Measurements from ENCODE around the gene UQCC5.

UQCC5 gene

DNA sequence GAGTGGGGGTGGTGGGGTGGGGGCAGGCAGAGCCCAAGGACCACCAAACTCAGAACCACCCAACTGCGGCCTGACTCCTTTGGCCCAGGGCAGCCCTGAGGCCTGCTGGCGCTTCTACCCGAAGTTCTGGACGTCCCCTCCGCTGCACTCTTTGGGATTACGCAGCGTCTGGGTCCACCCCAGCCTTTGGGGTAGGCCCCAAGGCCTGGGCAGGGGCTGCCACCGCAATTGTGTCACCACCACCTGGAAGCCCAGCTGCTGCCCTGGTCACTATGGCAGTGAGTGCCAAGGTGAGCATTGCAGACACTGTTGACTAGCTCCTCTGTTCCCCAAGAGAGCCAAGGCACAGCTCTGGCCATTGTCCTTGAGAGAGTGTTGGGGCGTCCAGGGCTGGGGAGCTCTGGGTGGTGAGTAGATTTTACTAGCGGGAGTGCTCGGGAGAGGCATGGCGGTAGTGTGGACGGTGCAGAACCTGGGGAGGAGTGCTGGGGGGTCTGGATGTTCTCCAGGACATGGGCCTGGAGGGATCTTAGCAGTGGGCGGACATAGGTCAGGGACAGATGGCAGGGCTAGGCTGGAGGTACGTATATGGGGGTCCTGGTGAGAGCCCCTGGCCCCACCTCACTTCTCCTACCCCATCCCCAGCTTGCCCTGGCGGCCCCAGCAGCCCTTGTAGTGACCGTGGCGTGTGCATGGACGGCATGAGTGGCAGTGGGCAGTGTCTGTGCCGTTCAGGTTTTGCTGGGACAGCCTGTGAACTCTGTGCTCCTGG lies 15.5 kb upstream of the UQCC5 start:
- no peak overlapping the region for H3K4me2 ChIP-seq
- TF ChIP-seq CTCF (conservative IDR thresholded peaks at IDR 0.05; ENCODE audit: low read depth, low read length) = no peak
- H3K79me2 ChIP-seq (ENCODE audit: insufficient read depth, low read depth) = no peaks in the 10 kb centered on the region
- H2AFZ ChIP-seq (ENCODE audit: low read depth) = no peak overlapping the region
- no peak overlapping the region for H3K9ac ChIP-seq
- H3K27ac ChIP-seq = no peak overlapping the region
- no peaks in the 10 kb centered on the region for H3K27me3 ChIP-seq (ENCODE audit: insufficient read depth, low read depth)
- H3K4me3 ChIP-seq (IDR thresholded peaks at IDR 0.05; ENCODE audit: insufficient read depth, low read depth, low read length) = no peak overlapping the region
- no peaks in the 10 kb centered on the region for H3K36me3 ChIP-seq (ENCODE audit: insufficient read depth)
- H3K4me1 ChIP-seq (ENCODE audit: low read depth, poor library complexity, severe bottlenecking) = no peaks in the 10 kb centered on the region
- H4K20me1 ChIP-seq (ENCODE audit: insufficient read depth) = no peaks in the 10 kb centered on the region

GRCh38 chr3:52521488-52521824 lies 14.9 kb upstream of the UQCC5 start:
- no peak overlapping the region for H2AFZ ChIP-seq (ENCODE audit: low read depth)
- no peak for TF ChIP-seq CTCF (conservative IDR thresholded peaks at IDR 0.05; ENCODE audit: low read depth, low read length)

DNA sequence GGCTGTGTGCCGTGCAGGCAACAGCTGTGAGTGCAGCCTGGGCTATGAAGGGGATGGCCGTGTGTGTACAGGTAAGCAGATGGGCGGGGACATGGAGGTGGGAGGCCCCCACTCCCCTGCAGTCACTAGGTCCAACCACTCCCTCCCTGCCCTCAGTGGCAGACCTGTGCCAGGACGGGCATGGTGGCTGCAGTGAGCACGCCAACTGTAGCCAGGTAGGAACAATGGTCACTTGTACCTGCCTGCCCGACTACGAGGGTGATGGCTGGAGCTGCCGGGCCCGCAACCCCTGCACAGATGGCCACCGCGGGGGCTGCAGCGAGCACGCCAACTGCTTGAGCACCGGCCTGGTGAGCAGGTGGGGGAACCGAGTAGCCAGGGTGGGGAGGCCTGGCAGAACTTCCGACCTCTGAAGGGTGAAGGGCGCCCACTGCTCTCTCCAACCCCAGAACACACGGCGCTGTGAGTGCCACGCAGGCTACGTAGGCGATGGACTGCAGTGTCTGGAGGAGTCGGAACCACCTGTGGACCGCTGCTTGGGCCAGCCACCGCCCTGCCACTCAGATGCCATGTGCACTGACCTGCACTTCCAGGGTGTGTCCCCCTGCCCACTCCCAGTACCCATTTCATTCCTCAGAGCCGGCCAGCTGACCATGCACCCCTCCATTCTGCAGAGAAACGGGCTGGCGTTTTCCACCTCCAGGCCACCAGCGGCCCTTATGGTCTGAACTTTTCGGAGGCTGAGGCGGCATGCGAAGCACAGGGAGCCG lies 14.3 kb upstream of the UQCC5 start:
- no peak overlapping the region for H3K4me2 ChIP-seq
- H3K36me3 ChIP-seq (ENCODE audit: insufficient read depth) = no peaks in the 10 kb centered on the region
- H3K27me3 ChIP-seq (ENCODE audit: insufficient read depth, low read depth) = no peaks in the 10 kb centered on the region
- no peak overlapping the region for H2AFZ ChIP-seq (ENCODE audit: low read depth)
- no peak overlapping the region for H3K27ac ChIP-seq
- no peak for TF ChIP-seq CTCF (conservative IDR thresholded peaks at IDR 0.05; ENCODE audit: low read depth, low read length)
- H3K79me2 ChIP-seq (ENCODE audit: insufficient read depth, low read depth) = no peaks in the 10 kb centered on the region
- no peak overlapping the region for H3K4me3 ChIP-seq (IDR thresholded peaks at IDR 0.05; ENCODE audit: insufficient read depth, low read depth, low read length)
- no peak overlapping the region for H3K9ac ChIP-seq
- no peaks in the 10 kb centered on the region for H4K20me1 ChIP-seq (ENCODE audit: insufficient read depth)
- no peaks in the 10 kb centered on the region for H3K4me1 ChIP-seq (ENCODE audit: low read depth, poor library complexity, severe bottlenecking)

More at GRCh38 chr3:52521488-52521824, 14.9 kb upstream of the UQCC5 start:
- Histone ChIP-seq H3K27ac (no peak overlapping the region), H3K4me1 (ENCODE audit: low read depth, poor library complexity, severe bottlenecking) (no peaks in the 10 kb centered on the region), H4K20me1 (ENCODE audit: insufficient read depth) (no peaks in the 10 kb centered on the region), H3K27me3 (ENCODE audit: insufficient read depth, low read depth) (no peaks in the 10 kb centered on the region), H3K9ac (no peak overlapping the region), H3K4me3 (IDR thresholded peaks at IDR 0.05; ENCODE audit: insufficient read depth, low read depth, low read length) (no peak overlapping the region), H3K79me2 (ENCODE audit: insufficient read depth, low read depth) (no peaks in the 10 kb centered on the region), H3K36me3 (ENCODE audit: insufficient read depth) (no peaks in the 10 kb centered on the region), H3K4me2 (no peak overlapping the region)

- Histone ChIP-seq H3K4me1 (ENCODE audit: low read depth, poor library complexity, severe bottlenecking) (no peaks in the 10 kb centered on the region), H3K36me3 (ENCODE audit: insufficient read depth) (no peaks in the 10 kb centered on the region), H3K4me2 (no peak overlapping the region), H3K79me2 (ENCODE audit: insufficient read depth, low read depth) (no peaks in the 10 kb centered on the region), H3K27ac (no peak overlapping the region), H3K4me3 (IDR thresholded peaks at IDR 0.05; ENCODE audit: insufficient read depth, low read depth, low read length) (no peak overlapping the region), H4K20me1 (ENCODE audit: insufficient read depth) (no peaks in the 10 kb centered on the region), H3K9ac (no peak overlapping the region), H2AFZ (ENCODE audit: low read depth) (no peak overlapping the region), H3K27me3 (ENCODE audit: insufficient read depth, low read depth) (no peaks in the 10 kb centered on the region)
- TF ChIP-seq CTCF (conservative IDR thresholded peaks at IDR 0.05; ENCODE audit: low read depth, low read length) = no peak
Observed at GRCh38 chr3:52522651-52523251, 13.7 kb upstream of the UQCC5 start.
